BJ (cell line): ENCODE data around the gene RANBP3. TPM values are rescaled to one million over a fixed set of nuclear protein-coding genes. Genes with fewer than 3 reads are reported as not detected.
"Not testable (repeated sequence)": the region's sequence is repeated elsewhere in the genome, so short reads cannot be mapped to it uniquely, and the experiment has no call there.

Source experiments
- CTCF ChIA-PET: fragments of 350-600 bp; formaldehyde crosslinking; extraction: SDS; loops from one replicate; lab custom pipeline; 2021; ENCODE audit warnings: antibody characterized with exemption, inconsistent platforms; lab: Yijun Ruan, JAX
- POLR2A ChIA-PET: fragments of 300-600 bp; sonication (Branson Sonifier 250); formaldehyde crosslinking; extraction: SDS; loops from one replicate; lab custom pipeline; 2021; ENCODE audit warnings: antibody characterized with exemption; lab: Charles Lee
- DNase-seq: peaks from one replicate; pipeline ENCODE4 v3.0.0-alpha.2; 2011; ENCODE audit warnings: low read depth
- H3K27me3 ChIP-seq: 2 replicates; pipeline ENCODE4 v1.6.0; 2011; ENCODE audit warnings: low read length; ENCODE audit not compliant: control insufficient read depth, insufficient read depth
- H3K36me3 ChIP-seq: 2 replicates; pipeline ENCODE4 v1.5.1; 2011; ENCODE audit warnings: low read length; ENCODE audit not compliant: control insufficient read depth, insufficient read depth
- H3K4me3 ChIP-seq: 2 replicates; pipeline ENCODE4 v1.5.1; 2011; ENCODE audit warnings: low read depth, mild to moderate bottlenecking, control low read depth, low read length
- CTCF ChIP-seq: IDR thresholded peaks from 2 replicates; pipeline ENCODE4 v1.5.1; 2011; ENCODE audit warnings: low read depth, mild to moderate bottlenecking, control low read depth, inconsistent platforms, low read length, moderate library complexity; ENCODE audit not compliant: insufficient read depth
- polyA plus RNA-seq: library from polyadenylated mRNA; depleted of rRNA; stranded (reverse); fragments of >200 nt; gene quantifications from 2 replicates; pipeline ENCODE4 v1.2.3, GENCODE V29; 2011

Gene RANBP3
- polyA plus RNA-seq, 1 experiment: 68.6 TPM

DNA sequence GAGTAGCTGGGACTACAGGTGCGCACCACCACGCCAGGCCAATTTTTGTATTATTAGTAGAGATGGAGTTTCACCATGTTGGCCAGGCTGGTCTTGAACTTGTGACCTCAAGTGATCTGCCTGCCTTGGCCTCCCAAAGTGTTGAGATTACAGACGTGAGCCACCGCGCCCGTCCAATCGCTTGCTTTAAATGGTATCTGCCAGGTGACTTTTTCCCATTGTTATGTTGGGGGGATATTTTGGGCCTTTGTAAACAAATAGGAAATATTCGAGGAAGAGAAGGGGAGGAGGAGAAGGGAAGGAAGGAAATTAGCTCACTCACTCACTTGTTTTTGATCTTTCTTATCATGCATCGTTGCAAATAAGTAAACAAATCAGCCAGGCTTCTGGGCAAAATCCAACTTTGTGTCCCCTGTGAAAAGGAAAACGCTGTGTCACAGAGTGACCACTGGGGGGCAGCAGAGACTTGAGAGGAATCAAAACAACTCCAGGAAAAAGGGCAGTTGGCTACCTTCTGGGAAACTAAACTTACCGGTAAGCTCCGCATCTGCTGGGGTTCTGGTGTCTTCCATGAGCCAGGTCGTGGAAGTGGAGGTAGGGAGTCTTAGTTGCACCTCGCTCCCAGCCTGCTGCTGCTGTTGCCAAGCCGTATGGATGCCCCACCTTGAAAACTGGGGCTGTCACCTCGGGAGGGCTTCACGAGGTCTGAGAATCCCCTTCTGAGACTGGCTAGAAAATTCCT is 9.3 kb upstream of the RANBP3 start:
- Histone ChIP-seq H3K36me3 (no peaks in the 10 kb centered on the region), H3K27me3 (no peaks in the 10 kb centered on the region), H3K4me3 (0 out of 2 replicates have a peak overlapping the region, but pooled peaks have one; percentile 0)
- ChIA-PET POLR2A (no interaction called here), CTCF (interaction anchor here (0.6 to 3.9 kb wide), 28 partner anchors 9 to 313 kb away, joined by 3 to 33 read pairs (median 4); no protein-coding TSS in a partner anchor)
- no peak for DNase-seq
- TF ChIP-seq CTCF: peak; percentile 93

GRCh38 chr19:5985837-5986236 is 7.9 kb upstream of the RANBP3 start:
- H3K36me3 ChIP-seq, H3K4me3 ChIP-seq, H3K27me3 ChIP-seq, POLR2A ChIA-PET, DNase-seq: not testable (repeated sequence)
- CTCF ChIA-PET: interaction anchor here (0.8 to 3.9 kb wide), 7 partner anchors 18 to 230 kb away, joined by 3 to 14 read pairs (median 4); no protein-coding TSS in a partner anchor

GRCh38 chr19:5985098-5985783 is 7.3 kb upstream of the RANBP3 start:
- ChIA-PET CTCF (interaction anchor here (1.3 to 3.9 kb wide), 4 partner anchors 17 to 181 kb away, joined by 4 to 14 read pairs (median 6); no protein-coding TSS in a partner anchor), POLR2A (no interaction called here)
- Histone ChIP-seq H3K36me3 (no peaks in the 10 kb centered on the region), H3K4me3 (no peak overlapping the region), H3K27me3 (no peaks in the 10 kb centered on the region)
- no peak for TF ChIP-seq CTCF
- DNase-seq: no peak

- no peaks in the 10 kb centered on the region for H3K27me3 ChIP-seq
- no peak for TF ChIP-seq CTCF
- H3K4me3 ChIP-seq: no peak overlapping the region
- no peak for DNase-seq
- ChIA-PET CTCF (interaction anchor here (0.8 to 3.9 kb wide), 5 partner anchors 15 to 180 kb away, joined by 3 to 14 read pairs (median 5); no protein-coding TSS in a partner anchor), POLR2A (no interaction called here)
- H3K36me3 ChIP-seq: no peaks in the 10 kb centered on the region
Measured at GRCh38 chr19:5984600-5984999, 6.7 kb upstream of the RANBP3 start.

DNA sequence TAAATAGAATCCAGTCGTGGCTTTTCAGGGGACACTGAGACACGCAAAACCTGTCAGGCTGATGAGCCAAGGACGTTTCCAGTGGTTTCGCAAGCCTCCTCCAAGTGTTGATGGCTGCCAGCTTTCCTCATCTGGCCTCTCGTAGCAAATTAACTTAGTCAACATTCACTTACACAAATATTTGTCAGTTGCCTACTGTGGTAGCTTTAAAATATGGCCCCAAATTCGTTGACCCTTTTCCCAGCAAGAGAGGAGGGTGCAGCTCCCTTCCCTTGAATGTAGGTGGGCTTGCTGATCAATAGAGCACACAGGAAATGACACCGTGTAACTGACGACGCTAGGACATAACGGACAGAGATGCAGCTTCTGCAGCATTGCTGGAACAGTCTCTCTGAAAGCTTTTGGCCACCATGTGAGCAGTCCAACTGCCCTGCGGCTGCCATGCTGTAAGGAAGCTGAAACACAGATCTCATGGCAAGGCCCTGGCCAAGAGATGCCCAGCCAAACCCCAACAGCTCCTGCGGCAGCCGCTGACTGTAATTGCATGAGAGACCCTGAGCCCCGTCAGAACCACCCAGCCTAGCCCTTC is 5.5 kb upstream of the RANBP3 start:
- no peaks in the 10 kb centered on the region for H3K27me3 ChIP-seq
- ChIA-PET POLR2A (no interaction called here), CTCF (interaction anchor here (1.1 to 3.9 kb wide), 2 partner anchors 15 to 39 kb away, joined by 5 to 14 read pairs; no protein-coding TSS in a partner anchor)
- no peak overlapping the region for H3K4me3 ChIP-seq
- no peaks in the 10 kb centered on the region for H3K36me3 ChIP-seq
- no peak for DNase-seq
- no peak for TF ChIP-seq CTCF
